GM12865 (cell line): ENCODE data around the gene MGAT5B.

Experiments
- DNase-seq: peaks from one replicate; pipeline ENCODE4 v3.0.0; 2010; ENCODE audit warnings: low read depth
- H3K4me3 ChIP-seq: 2 replicates; pipeline ENCODE4 v1.5.1; 2011; ENCODE audit warnings: mild to moderate bottlenecking, low read depth, low read length, control low read depth
- TF ChIP-seq, protein P1 (sequence below): IDR thresholded peaks from 2 replicates; pipeline ENCODE4 v1.5.1; 2011; ENCODE audit warnings: low read length, control low read depth, low read depth, inconsistent platforms; ENCODE audit not compliant: insufficient read depth; ENCODE audit errors: missing control alignments

Gene MGAT5B

DNA sequence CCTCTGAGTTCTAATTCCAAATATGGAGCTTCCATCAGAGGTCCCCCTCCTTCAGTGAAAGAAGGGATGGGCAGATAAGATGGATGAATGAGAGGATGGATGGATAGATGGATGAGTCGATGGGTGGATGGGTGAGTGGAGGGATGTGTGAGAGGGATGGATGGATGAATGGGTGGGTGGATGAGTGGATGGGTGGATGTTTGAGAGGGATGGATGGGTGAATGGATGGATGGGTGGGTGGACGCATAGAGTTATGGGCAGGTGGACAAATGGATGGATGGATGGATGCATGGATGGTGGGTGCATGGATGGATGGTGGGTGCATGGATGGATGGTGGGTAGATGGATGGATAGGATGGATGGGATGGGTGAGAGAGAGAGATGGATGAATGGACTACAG is 69.0 kb downstream of the MGAT5B start:
- H3K4me3 ChIP-seq: no peak overlapping the region
- TF ChIP-seq, protein P1, sequence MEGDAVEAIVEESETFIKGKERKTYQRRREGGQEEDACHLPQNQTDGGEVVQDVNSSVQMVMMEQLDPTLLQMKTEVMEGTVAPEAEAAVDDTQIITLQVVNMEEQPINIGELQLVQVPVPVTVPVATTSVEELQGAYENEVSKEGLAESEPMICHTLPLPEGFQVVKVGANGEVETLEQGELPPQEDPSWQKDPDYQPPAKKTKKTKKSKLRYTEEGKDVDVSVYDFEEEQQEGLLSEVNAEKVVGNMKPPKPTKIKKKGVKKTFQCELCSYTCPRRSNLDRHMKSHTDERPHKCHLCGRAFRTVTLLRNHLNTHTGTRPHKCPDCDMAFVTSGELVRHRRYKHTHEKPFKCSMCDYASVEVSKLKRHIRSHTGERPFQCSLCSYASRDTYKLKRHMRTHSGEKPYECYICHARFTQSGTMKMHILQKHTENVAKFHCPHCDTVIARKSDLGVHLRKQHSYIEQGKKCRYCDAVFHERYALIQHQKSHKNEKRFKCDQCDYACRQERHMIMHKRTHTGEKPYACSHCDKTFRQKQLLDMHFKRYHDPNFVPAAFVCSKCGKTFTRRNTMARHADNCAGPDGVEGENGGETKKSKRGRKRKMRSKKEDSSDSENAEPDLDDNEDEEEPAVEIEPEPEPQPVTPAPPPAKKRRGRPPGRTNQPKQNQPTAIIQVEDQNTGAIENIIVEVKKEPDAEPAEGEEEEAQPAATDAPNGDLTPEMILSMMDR: no peak
- no peak for DNase-seq

DNA sequence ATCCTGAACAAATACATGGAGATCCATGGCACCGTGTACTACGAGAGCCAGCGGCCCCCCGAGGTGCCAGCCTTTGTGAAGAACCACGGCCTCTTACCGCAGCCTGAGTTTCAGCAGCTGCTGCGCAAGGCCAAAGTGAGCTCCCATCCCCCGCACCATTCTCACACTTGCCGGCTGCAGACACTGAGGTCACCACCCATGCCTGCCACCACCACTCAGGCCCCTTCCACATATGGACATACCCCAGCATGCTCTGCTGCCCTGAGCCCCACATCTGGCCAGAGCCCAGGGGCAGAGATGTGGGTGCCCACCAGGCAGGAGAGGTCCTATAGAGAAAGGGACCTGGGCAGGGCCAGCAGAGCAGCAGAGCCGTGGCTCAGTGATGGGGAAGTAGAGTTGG is 69.8 kb downstream of the MGAT5B start:
- no peak for DNase-seq
- no peak overlapping the region for H3K4me3 ChIP-seq
- TF ChIP-seq, protein P1: no peak

DNA sequence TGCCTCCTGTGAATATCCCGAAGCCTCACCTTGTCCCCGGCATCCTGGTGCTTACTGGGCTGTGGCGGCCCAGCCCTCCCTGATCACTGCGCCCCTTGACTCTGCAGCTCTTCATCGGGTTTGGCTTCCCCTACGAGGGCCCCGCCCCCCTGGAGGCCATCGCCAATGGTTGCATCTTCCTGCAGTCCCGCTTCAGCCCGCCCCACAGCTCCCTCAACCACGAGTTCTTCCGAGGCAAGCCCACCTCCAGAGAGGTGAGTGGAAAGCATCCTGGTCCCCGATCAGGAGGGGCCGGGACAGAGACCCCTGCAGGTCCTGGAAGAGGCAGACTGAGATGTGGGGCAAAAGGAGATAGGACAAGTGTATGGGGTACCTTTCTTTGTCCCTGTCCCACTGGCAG is 72.1 kb downstream of the MGAT5B start:
- H3K4me3 ChIP-seq: no peak overlapping the region
- TF ChIP-seq, protein P1: no peak
- no peak for DNase-seq

DNA sequence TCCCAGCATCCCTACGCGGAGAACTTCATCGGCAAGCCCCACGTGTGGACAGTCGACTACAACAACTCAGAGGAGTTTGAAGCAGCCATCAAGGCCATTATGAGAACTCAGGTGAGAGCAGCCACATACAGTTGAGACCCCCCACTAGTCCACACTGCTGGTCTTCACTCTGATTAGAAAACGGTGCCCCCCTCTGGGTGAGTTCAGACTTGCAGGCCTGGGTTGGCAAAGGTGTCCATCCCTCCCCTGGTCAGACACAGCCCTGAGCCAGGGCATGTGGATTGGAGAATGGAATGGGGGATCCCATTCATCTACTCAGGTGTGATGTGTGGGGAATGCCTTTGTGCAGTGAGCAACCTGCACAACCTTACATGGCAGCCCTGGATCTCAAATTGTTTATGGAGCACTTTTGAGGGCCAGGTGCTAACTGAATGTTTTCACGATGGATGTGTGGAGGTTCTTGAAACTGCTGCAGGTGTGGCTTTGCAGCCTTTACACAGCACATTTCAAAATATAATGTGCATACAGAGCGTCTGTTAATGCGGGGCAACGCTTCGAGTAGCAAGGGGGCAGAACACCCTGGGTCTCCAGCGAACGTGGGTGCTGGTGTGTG is 72.6 kb downstream of the MGAT5B start:
- no peak for DNase-seq
- TF ChIP-seq, protein P1: no peak
- H3K4me3 ChIP-seq: no peak overlapping the region

DNA sequence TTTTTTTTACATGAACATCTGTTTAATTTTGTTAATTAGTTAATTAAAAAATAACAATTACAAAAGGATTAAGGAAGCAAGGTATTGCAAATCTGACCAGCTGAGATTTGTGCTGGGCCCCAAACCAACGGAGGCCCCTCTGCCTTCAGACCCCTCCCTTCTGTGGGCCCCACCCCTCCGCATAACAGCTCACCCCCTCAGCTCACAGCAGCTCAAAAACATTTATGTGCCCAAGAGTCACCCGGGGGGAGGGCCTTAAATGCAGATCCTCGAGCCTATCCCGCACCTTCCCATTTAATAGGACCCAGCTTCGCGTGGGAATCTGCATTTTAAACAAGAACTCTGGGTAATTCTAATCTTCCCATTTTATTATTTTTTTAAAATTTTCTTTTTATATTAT is 75.0 kb downstream of the MGAT5B start:
- no peak for DNase-seq
- TF ChIP-seq, protein P1: no peak
- no peak overlapping the region for H3K4me3 ChIP-seq

DNA sequence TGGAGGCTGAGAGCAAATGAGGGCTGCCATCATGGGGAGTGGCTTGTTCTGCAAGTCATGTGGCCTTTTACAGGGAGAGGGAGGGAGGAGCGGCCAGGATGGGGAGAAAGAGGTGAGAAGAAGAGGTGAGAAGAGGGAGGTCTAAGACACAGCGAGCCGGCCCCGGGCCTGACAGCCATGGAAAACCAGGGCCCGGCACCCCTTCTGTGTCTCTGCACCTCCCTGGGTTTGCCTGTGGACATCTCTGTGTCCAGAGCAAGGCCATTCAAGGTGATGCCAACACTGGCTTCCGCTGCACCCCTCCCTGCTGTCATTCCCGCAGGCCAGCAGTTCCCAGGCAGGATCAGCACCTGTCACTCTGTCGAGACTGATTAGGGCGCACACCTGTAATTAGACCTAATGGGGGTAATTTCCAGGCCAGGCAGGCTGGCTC is 75.6 kb downstream of the MGAT5B start:
- TF ChIP-seq, protein P1: no peak
- H3K4me3 ChIP-seq: no peak overlapping the region
- DNase-seq: no peak

DNA sequence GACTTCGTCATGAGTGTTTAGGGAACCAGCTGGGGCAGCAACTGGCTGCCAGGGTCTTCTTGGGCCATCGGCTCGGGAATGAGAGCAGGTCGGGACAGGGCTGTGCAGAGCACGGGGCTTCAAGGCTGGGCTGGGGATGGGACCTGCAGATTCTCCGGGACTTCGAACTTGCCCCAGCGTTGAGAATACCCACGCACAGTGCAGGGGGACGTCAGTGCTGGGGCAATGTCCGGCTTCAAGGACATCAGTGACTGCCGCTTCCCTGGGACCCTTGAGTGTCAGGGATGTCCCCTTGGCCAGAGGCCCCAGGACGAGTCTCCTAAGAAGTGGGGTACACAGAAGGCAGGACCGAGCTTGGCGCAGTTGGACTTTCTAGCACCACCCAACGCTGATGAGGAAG is 76.3 kb downstream of the MGAT5B start:
- no peak for DNase-seq
- H3K4me3 ChIP-seq: no peak overlapping the region
- TF ChIP-seq, protein P1: no peak
